Loucy (cell line): Measurements from ENCODE around the gene ARRB2.

ENCODE experiments used
- H2AFZ ChIP-seq: fragments of 200-600 bp; sonication (generic); 2 replicates; pipeline ENCODE4 v1.6.0; 2016; ENCODE audit warnings: antibody characterized with exemption, mild to moderate bottlenecking, low read length, moderate library complexity
- H3F3A ChIP-seq: fragments of 200-600 bp; 2 replicates; pipeline ENCODE4 v1.6.0; 2016; ENCODE audit warnings: antibody characterized with exemption, low read depth, mild to moderate bottlenecking
- H3K27me3 ChIP-seq: fragments of 200-600 bp; sonication (generic); 2 replicates; pipeline ENCODE4 v1.6.1; 2014; ENCODE audit warnings: low read length, mild to moderate bottlenecking; ENCODE audit not compliant: insufficient read depth, poor library complexity, severe bottlenecking
- H3K36me3 ChIP-seq: fragments of 200-600 bp; sonication (generic); 2 replicates; pipeline ENCODE4 v1.6.1; 2016; ENCODE audit warnings: low read length; ENCODE audit not compliant: insufficient read depth
- H3K4me1 ChIP-seq: fragments of 200-600 bp; sonication (generic); 2 replicates; pipeline ENCODE4 v1.5.1; 2014; ENCODE audit warnings: low read length, mild to moderate bottlenecking; ENCODE audit not compliant: insufficient read depth, poor library complexity, severe bottlenecking
- H3K4me2 ChIP-seq: fragments of 200-600 bp; sonication (generic); 2 replicates; pipeline ENCODE4 v1.6.0; 2014; ENCODE audit warnings: antibody characterized with exemption, low read length, low read depth, mild to moderate bottlenecking; ENCODE audit not compliant: poor library complexity, severe bottlenecking
- H3K4me3 ChIP-seq: fragments of 200-600 bp; sonication (generic); 2 replicates; pipeline ENCODE4 v1.5.1; 2014; ENCODE audit warnings: low read length, mild to moderate bottlenecking, mixed read lengths; ENCODE audit not compliant: poor library complexity, severe bottlenecking
- H3K79me2 ChIP-seq: fragments of 200-600 bp; sonication (generic); 2 replicates; pipeline ENCODE4 v1.6.1; 2014; ENCODE audit warnings: low read length; ENCODE audit not compliant: insufficient read depth
- H3K9ac ChIP-seq: fragments of 200-600 bp; sonication (generic); 2 replicates; pipeline ENCODE4 v1.6.0; 2014; ENCODE audit warnings: mild to moderate bottlenecking, low read depth, low read length, moderate library complexity; ENCODE audit not compliant: poor library complexity, severe bottlenecking
- H3K9me2 ChIP-seq: fragments of 200-600 bp; sonication (generic); replicated peaks from 2 replicates; pipeline ENCODE4 v1.6.1; 2016; ENCODE audit warnings: low read depth, low read length, mixed read lengths
- H3K9me3 ChIP-seq: fragments of 200-600 bp; sonication (generic); 2 replicates; pipeline ENCODE4 v1.6.1; 2014; ENCODE audit warnings: mild to moderate bottlenecking, antibody characterized with exemption, low read length, low read depth; ENCODE audit not compliant: insufficient read depth
- H4K20me1 ChIP-seq: fragments of 200-600 bp; sonication (generic); 2 replicates; pipeline ENCODE4 v1.6.0; 2014; ENCODE audit warnings: antibody characterized with exemption, low read length, mild to moderate bottlenecking; ENCODE audit not compliant: insufficient read depth, poor library complexity, severe bottlenecking
- CTCF ChIP-seq: fragments of 200-600 bp; sonication (generic); conservative IDR thresholded peaks from 2 replicates; pipeline ENCODE4 v1.5.1; 2014; ENCODE audit warnings: mild to moderate bottlenecking, antibody characterized with exemption, low read length
- EZH2phosphoT487 ChIP-seq: fragments of 200-600 bp; IDR thresholded peaks from 2 replicates; pipeline ENCODE4 v1.6.1; 2018; ENCODE audit warnings: antibody characterized with exemption, mild to moderate bottlenecking, moderate library complexity, borderline replicate concordance

Gene ARRB2

GRCh38 chr17:4742629-4743028 lies 32.2 kb downstream of the ARRB2 start:
- no peaks in the 10 kb centered on the region for H3K9me3 ChIP-seq
- no peaks in the 10 kb centered on the region for H3K36me3 ChIP-seq
- H2AFZ ChIP-seq: no peak overlapping the region
- H3K9me2 ChIP-seq: no peaks in the 10 kb centered on the region
- no peaks in the 10 kb centered on the region for H3K4me1 ChIP-seq
- no peak for TF ChIP-seq CTCF
- TF ChIP-seq EZH2phosphoT487: no peak
- no peaks in the 10 kb centered on the region for H3K27me3 ChIP-seq
- no peak overlapping the region for H3K4me3 ChIP-seq
- no peaks in the 10 kb centered on the region for H4K20me1 ChIP-seq
- H3K9ac ChIP-seq: no peak overlapping the region
- H3K4me2 ChIP-seq: no peak overlapping the region
- no peaks in the 10 kb centered on the region for H3K79me2 ChIP-seq
- no peaks in the 10 kb centered on the region for H3F3A ChIP-seq

- Histone ChIP-seq H4K20me1 (no peaks in the 10 kb centered on the region), H3K4me3 (no peak overlapping the region), H2AFZ (no peak overlapping the region), H3K4me1 (peaks cover 4% of the 10 kb centered on the region), H3F3A (no peaks in the 10 kb centered on the region), H3K79me2 (no peaks in the 10 kb centered on the region), H3K9me3 (no peaks in the 10 kb centered on the region), H3K27me3 (no peaks in the 10 kb centered on the region), H3K9me2 (no peaks in the 10 kb centered on the region), H3K36me3 (no peaks in the 10 kb centered on the region), H3K4me2 (no peak overlapping the region), H3K9ac (no peak overlapping the region)
- TF ChIP-seq CTCF (no peak), EZH2phosphoT487 (no peak)
Observed at GRCh38 chr17:4743216-4743615, 32.8 kb downstream of the ARRB2 start.

GRCh38 chr17:4743898-4744297 lies 33.5 kb downstream of the ARRB2 start:
- no peak overlapping the region for H3K4me2 ChIP-seq
- TF ChIP-seq CTCF: no peak
- no peak for TF ChIP-seq EZH2phosphoT487
- no peaks in the 10 kb centered on the region for H3F3A ChIP-seq
- H3K9ac ChIP-seq: no peak overlapping the region
- H3K4me3 ChIP-seq: no peak overlapping the region
- H3K9me3 ChIP-seq: no peaks in the 10 kb centered on the region
- no peaks in the 10 kb centered on the region for H3K36me3 ChIP-seq
- H3K9me2 ChIP-seq: no peaks in the 10 kb centered on the region
- H3K4me1 ChIP-seq: peaks cover 4% of the 10 kb centered on the region
- H2AFZ ChIP-seq: no peak overlapping the region
- H3K27me3 ChIP-seq: no peaks in the 10 kb centered on the region
- H4K20me1 ChIP-seq: no peaks in the 10 kb centered on the region
- H3K79me2 ChIP-seq: no peaks in the 10 kb centered on the region
